HG03280 (cell line): ENCODE measurements around the gene TMEM229B.
"Not testable (repeated sequence)": the region's sequence is repeated elsewhere in the genome, so short reads cannot be mapped to it uniquely, and the experiment has no call there.

ENCODE experiments used
- ATAC-seq: cut with Tn5 transposase; IDR thresholded peaks from one replicate; pipeline ENCODE4 v1.9.1; 2021; ENCODE audit warnings: mild to moderate bottlenecking, moderate library complexity; ENCODE audit not compliant: unreplicated experiment

The TMEM229B gene

GRCh38 chr14:67459336-67459735, 29.2 kb downstream of the TMEM229B start:
- no peak for ATAC-seq

DNA sequence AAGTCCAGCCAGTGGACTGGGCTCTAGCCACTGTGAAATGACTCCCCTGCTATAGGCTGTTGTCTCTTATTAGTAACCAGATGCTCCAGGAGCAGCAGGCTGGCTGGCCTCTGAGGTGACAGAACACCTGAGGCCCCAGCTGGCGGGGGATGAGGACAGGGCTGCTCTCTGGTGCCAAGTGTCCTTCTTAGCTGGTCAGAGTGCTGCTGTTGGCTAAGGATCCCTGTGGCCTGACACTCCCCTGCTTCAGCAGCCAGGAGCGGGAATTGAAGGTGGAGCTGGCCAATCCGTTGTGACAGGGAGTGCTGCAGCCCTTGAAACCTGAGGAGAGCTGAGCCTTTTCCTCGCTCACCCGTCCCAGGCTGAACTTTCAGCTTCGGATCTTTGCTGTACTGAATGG, 30.7 kb downstream of the TMEM229B start:
- no peak for ATAC-seq

- ATAC-seq, result no peak
Measured at GRCh38 chr14:67456732-67457131, 31.8 kb downstream of the TMEM229B start.

GRCh38 chr14:67453575-67454300, 34.8 kb downstream of the TMEM229B start:
- no peak for ATAC-seq

GRCh38 chr14:67451667-67452066, 36.9 kb downstream of the TMEM229B start:
- ATAC-seq, result not testable (repeated sequence)

- no peak for ATAC-seq
Measured at GRCh38 chr14:67449096-67449495, 39.4 kb downstream of the TMEM229B start.

DNA sequence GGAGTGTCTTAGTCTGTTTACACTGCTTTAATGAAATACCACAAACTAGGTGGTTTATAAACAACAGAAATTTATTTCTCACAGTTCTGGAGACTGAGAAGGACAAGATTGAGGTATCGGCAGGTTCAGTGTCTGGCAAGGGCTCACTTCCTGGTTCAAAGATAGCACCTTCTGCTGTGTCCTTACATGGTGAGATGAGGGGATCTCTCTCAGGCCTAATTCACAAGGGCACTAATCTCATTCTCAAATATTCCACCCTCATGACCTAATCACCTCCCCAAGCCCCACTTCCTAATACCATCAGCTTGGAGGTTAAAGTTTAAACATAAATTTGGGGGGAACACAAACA, 41.5 kb downstream of the TMEM229B start:
- ATAC-seq, result no peak

- no peak for ATAC-seq
Measured at GRCh38 chr14:67446371-67447032, 42.0 kb downstream of the TMEM229B start.

GRCh38 chr14:67444395-67444794, 44.1 kb downstream of the TMEM229B start:
- no peak for ATAC-seq

GRCh38 chr14:67442139-67442906, 46.2 kb downstream of the TMEM229B start:
- ATAC-seq, result no peak

DNA sequence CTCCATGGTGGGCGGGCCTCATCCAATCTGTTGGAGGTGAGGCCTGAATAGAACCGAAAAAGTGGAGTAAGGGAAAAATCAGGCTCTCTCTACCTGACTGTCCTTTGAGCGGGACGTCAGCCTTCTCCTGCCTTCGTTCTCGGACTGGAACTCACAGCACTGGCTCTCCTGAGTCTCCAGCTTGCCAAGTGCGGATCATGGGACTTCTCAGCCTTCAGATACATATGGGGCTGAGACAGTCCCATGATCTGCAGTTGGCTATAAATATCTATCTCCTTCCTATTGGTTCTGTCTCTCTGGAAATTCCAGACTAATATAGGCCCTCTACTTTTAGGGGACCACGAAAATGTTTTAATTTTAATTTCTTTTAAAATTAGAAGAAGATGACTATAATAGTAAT, 46.8 kb downstream of the TMEM229B start:
- ATAC-seq, result no peak

- ATAC-seq, result no peak
Measured at GRCh38 chr14:67441256-67441655, 47.3 kb downstream of the TMEM229B start.

- ATAC-seq, result no peak
Measured at GRCh38 chr14:67440513-67440912, 48.0 kb downstream of the TMEM229B start.

- ATAC-seq, result no peak
Measured at GRCh38 chr14:67438969-67439368, 49.6 kb downstream of the TMEM229B start.

GRCh38 chr14:67436006-67436866, 52.3 kb downstream of the TMEM229B start:
- ATAC-seq, result no peak

GRCh38 chr14:67435603-67436002, 52.9 kb downstream of the TMEM229B start:
- ATAC-seq, result no peak

GRCh38 chr14:67432050-67432564, 56.4 kb downstream of the TMEM229B start:
- no peak for ATAC-seq

GRCh38 chr14:67429510-67430205, 58.9 kb downstream of the TMEM229B start:
- no peak for ATAC-seq

- no peak for ATAC-seq
Measured at GRCh38 chr14:67428501-67429031, 60.0 kb downstream of the TMEM229B start.
